Transverse colon (tissue), 3 donors: Measurements from ENCODE around the gene SHROOM1.

Experiments
- CTCF ChIP-seq, 5 experiments: fragments of 200-600 bp in 3 of 5; fragments of 450-650 bp in 2 of 5; sonication (generic) in 3 of 5; IDR thresholded peaks; 1 replicate in 2 of 5; 2 replicates in 3 of 5; pipeline ENCODE4 v1.5.1; 2016 to 2017; ENCODE audit warnings: antibody characterized with exemption in 5 of 5, inconsistent platforms in 3 of 5, mild to moderate bottlenecking in 2 of 5, moderate library complexity in 1 of 5
- EP300 ChIP-seq: sonication (generic); formaldehyde crosslinking; IDR thresholded peaks from one replicate; pipeline ENCODE4 v1.6.1; 2017; ENCODE audit warnings: antibody characterized with exemption, low read depth

GRCh38 chr5:132876020-132876759 lies 45.7 kb upstream of the SHROOM1 start:
- no peak for TF ChIP-seq EP300
- no peak for TF ChIP-seq CTCF (IDR thresholded peaks at IDR 0.05)
